HG02852 (cell line): Measurements from ENCODE around the gene MPEG1.

Source experiments
- ATAC-seq: cut with Tn5 transposase; IDR thresholded peaks from one replicate; pipeline ENCODE4 v1.9.1; 2021; ENCODE audit warnings: mild to moderate bottlenecking, moderate library complexity; ENCODE audit not compliant: unreplicated experiment

MPEG1 gene

GRCh38 chr11:59218893-59219292 lies 6.2 kb upstream of the MPEG1 start:
- ATAC-seq, result no peak

DNA sequence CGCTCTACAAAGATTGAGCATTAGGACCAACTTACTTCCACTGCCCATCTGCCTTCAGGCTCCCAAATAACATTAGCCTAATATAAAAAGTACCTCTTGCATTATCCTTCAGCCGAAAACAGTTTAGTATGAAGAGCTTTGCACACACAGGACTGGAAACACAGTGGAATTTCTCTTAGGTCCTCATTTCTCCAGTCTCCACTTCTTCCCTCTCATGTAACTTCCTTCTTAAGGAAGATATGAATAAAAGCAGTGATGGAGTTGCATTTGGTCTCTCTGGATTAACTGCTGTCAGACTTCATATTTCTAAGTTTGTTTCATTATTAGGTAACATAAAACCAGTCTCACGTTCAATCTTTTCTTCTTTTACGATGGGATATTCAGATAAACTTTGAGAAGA lies 5.6 kb upstream of the MPEG1 start:
- ATAC-seq, result no peak

- peak; percentile 88 for ATAC-seq
Measured at GRCh38 chr11:59216641-59217564, 4.2 kb upstream of the MPEG1 start.

- no peak for ATAC-seq
Measured at GRCh38 chr11:59214141-59214893, 1.6 kb upstream of the MPEG1 start.

DNA sequence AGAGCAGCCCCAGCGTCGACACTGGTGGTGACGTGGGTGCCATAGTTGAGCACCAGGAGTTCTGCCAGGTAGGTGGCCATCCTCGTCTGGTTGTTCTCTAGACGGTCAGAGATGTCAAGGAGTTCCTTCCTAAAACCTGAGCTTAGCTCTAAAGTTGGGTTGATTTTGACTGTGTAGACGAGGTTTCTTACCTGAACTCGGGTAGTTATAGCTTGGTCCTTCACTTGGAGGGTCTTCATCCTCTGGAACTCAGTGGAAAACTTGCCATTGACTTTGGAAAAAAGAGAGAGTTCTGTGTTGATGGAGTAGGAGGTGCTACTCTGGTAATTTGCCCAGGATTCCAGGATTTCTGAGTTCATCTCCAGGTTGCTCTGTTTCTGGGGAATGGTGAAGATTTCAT lies 505 bp downstream of the MPEG1 start:
- ATAC-seq, result no peak

DNA sequence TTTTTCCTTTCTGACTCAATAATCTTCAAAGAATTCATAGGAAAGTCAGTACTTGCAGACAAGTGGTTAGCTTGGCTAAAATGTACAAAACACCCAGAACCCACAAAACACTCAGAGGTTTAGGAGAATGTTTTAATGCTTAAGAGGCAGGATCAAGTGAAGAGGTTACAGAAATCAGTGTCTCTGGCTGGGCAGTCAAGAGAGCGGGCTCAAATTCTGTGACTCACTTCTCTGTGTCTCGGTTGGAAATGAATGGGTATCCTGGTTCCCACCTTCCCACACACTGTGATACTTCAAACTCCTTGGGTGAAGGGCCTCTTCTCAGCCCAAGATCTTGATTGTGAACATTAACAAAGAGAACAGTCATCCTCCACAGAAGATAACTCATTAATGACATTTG lies 3.8 kb downstream of the MPEG1 start:
- no peak for ATAC-seq

DNA sequence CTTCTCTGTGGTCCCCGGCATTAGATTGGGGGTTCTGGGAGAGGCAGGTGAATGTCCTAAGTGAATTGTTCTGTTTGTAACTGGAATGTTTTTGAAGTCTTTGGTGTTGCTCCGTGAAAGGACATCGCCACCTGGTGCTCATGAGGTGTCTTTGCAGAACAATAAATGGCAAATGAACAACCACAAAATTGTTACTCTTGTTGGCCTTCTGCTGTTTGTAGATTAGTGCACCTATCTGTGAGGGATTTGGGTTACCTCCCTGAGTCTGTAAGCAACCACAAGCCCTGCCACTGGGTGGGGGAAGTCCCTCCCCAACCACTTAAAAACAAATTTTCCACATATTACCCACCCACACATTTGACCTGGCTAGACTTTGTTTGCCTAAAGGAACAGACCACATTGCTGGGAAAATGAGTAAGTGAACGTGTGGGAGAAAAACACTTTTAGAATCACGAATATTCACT lies 4.7 kb downstream of the MPEG1 start:
- peak; percentile 71 for ATAC-seq

GRCh38 chr11:59206635-59207034 lies 6.1 kb downstream of the MPEG1 start:
- ATAC-seq, result no peak

- ATAC-seq, result no peak
Measured at GRCh38 chr11:59205648-59206047, 7.1 kb downstream of the MPEG1 start.

DNA sequence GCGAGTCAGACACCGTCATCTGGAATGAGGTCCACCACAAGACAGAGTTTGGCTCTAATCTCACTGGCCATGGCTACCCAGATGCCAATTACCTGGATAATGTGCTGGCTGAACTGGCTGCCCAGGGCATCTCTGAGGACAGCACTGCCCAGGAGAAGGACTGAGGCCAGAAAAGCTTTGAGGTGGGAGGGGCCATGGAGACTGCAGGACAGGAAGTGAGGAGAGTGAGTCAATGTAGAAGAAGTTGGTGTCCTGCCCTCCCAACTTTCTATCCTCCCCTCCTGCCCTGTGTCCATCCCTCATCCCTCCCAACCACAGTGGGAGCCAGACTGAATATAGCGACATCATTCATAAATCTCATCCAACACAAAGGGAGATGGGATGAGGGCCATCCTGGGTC lies 8.0 kb downstream of the MPEG1 start:
- no peak for ATAC-seq

DNA sequence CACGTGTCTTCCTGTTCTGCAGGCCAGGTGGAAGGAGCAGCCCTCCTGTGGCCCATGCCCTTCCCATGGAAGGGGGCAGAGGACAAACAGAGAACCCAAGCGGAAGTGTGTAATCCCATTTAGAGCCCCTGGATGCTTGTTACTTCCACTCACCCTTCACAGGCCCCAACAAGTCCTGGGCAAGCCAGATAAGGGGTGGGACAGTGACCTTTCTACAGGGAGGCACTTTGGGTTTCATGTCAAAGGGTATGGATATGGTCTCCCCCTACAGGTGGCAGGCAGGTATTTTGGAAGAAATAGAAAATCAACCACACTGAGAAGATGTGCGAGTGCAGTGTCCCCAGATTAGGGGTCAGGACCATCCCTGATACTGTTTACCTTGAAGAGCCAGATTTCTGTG lies 11.4 kb downstream of the MPEG1 start:
- no peak for ATAC-seq

DNA sequence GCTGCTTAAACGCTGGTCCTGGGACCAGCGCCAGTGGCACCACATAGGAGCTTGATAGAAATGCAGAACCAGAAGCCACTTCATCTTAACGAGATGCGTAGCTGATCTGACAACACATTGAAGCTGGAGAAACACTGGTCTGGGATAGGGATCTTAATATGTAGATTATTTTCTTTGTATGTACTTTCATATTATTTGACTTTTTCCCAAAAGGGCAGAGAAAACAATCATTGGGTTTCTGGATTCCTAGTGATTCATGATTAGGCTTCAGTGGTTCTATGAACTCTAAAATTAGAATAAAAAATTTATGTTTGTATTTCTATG lies 12.3 kb downstream of the MPEG1 start:
- ATAC-seq, result no peak

GRCh38 chr11:59199546-59200422 lies 12.9 kb downstream of the MPEG1 start:
- peak; percentile 69 for ATAC-seq

GRCh38 chr11:59198726-59199125 lies 14.0 kb downstream of the MPEG1 start:
- ATAC-seq, result no peak

DNA sequence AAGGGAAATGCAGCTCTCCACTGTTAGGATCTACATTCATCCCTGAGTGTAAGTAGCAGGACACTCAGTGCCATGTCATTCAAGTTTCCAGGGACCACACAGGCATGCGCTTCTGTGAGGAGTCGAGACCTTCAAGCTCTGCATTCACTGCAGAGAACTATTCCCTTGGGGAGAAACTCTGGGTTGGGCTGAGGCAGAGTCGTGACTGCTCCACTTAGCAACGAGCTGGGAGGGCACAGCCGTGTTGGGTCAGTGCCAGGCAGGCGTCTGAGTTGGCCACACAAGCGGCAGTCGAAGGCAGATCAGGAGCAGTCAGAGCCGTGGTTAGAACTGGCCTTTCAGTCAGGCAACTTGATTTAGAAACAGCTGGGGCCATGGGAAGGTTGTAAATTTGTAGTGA lies 14.7 kb downstream of the MPEG1 start:
- no peak for ATAC-seq

GRCh38 chr11:59196777-59197176 lies 15.9 kb downstream of the MPEG1 start:
- no peak for ATAC-seq

GRCh38 chr11:59195586-59195985 lies 17.1 kb downstream of the MPEG1 start:
- no peak for ATAC-seq

DNA sequence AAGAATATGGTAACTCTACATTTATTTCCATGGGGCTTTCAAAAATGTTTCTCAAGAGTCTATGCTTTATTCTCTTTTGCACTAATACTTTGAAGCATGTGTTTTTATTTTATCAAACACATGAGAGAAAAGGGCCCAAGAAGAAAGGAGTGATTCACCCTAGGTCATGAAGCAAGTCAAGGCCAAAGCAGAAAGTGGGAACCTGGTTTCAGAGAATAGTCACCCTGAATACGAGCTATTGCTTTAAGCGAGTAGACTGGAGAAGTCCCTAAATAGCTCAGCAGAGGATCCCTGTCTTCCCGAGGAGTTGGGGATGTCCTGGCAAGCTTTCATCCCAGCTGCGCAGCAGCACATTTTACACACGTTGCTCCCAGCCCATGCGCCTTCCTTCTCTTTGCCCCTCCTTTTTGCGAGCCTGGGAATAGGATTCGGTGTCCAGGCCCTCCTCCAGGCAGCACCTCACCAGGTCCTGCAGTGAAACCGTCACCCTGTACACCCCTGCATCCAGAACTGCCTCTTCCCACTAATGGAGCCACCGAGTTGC lies 19.1 kb downstream of the MPEG1 start:
- no peak for ATAC-seq

DNA sequence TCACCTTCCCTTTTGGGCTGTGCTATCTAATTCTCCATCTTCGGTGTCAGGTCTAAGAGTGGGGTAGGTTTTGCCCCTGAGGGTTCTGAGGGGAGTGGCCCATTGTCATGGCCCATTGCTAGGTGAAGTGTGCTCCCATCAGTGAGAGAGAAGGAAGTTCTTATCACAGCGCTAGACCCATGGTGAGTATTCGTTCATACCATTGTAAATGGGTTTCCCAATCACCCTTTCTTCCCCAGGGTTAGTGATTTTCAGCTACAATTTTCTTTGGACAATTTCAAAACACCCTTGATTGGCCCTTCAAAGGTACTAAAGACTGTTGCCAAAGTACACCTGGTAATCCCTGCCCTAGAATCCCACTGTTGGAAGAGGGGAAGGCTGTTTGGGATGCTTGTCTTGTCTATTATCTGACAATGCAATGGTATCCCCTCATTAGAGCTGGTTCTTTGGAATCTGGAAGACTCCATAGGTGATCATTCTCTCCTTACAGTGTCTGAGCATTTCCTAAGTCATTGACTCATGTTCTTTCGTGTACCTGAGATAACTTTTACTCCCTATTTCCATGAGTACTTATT lies 20.2 kb downstream of the MPEG1 start:
- no peak for ATAC-seq

- ATAC-seq, result no peak
Measured at GRCh38 chr11:59191890-59192289, 20.8 kb downstream of the MPEG1 start.

GRCh38 chr11:59191095-59191494 lies 21.6 kb downstream of the MPEG1 start:
- ATAC-seq, result no peak
